ENCODE measurements around the gene ZNF804B.

- TF ChIP-seq CTCF (conservative IDR thresholded peaks at IDR 0.05; ENCODE audit: low read depth, low read length), result no peak
- no peak for TF ChIP-seq RAD21 (IDR thresholded peaks at IDR 0.05; ENCODE audit: low read length)
- no peak for TF ChIP-seq RCOR1 (IDR thresholded peaks at IDR 0.05; ENCODE audit: insufficient replicate concordance, low read length)
Measured at GRCh38 chr7:89104748-89105685, 345.5 kb downstream of the ZNF804B start.
